GM12874 (cell line): ENCODE results near the gene NR4A2.

Experiments used
- TF ChIP-seq, protein P1 (sequence below): IDR thresholded peaks from 2 replicates; pipeline ENCODE4 v1.5.1; 2011; ENCODE audit warnings: low read depth, mild to moderate bottlenecking, control low read depth, low read length, moderate library complexity; ENCODE audit not compliant: insufficient read depth

NR4A2 gene

DNA sequence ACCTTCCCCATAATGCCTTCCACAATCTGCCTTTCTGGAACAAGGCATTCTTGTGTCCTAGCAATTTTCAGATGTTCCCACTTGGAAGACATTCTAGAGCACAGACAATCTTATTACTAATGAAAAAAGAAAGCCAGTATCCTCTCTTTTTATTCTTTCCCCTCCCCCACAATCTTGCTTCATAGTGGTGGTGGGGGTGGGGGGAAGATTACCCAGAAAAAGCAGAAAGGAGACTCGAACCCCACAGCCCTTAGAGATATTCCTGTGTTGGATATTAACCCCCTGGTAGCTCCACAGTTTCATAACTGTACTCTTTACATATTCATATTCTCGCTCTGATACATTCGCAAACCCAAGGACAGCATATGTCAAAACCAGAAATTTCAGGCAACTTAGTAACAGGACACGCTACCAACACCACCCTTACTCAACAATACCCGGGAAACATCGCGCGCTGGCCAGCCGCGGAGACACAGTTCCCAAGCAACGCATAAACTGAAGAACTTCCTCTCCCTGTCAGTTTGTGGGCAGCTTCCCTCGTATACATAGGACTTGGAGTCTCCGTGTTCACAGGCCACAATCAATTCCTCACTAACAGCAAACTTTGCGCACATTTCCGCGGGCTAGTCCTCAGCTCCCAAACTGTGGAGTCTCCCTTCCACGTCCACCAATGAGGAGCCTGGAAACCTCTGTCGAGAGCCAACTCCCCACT, 793 bp downstream of the NR4A2 start:
- TF ChIP-seq, protein P1, sequence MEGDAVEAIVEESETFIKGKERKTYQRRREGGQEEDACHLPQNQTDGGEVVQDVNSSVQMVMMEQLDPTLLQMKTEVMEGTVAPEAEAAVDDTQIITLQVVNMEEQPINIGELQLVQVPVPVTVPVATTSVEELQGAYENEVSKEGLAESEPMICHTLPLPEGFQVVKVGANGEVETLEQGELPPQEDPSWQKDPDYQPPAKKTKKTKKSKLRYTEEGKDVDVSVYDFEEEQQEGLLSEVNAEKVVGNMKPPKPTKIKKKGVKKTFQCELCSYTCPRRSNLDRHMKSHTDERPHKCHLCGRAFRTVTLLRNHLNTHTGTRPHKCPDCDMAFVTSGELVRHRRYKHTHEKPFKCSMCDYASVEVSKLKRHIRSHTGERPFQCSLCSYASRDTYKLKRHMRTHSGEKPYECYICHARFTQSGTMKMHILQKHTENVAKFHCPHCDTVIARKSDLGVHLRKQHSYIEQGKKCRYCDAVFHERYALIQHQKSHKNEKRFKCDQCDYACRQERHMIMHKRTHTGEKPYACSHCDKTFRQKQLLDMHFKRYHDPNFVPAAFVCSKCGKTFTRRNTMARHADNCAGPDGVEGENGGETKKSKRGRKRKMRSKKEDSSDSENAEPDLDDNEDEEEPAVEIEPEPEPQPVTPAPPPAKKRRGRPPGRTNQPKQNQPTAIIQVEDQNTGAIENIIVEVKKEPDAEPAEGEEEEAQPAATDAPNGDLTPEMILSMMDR = no peak

GRCh38 chr2:156329927-156330726, 2.4 kb downstream of the NR4A2 start:
- TF ChIP-seq, protein P1 = no peak

DNA sequence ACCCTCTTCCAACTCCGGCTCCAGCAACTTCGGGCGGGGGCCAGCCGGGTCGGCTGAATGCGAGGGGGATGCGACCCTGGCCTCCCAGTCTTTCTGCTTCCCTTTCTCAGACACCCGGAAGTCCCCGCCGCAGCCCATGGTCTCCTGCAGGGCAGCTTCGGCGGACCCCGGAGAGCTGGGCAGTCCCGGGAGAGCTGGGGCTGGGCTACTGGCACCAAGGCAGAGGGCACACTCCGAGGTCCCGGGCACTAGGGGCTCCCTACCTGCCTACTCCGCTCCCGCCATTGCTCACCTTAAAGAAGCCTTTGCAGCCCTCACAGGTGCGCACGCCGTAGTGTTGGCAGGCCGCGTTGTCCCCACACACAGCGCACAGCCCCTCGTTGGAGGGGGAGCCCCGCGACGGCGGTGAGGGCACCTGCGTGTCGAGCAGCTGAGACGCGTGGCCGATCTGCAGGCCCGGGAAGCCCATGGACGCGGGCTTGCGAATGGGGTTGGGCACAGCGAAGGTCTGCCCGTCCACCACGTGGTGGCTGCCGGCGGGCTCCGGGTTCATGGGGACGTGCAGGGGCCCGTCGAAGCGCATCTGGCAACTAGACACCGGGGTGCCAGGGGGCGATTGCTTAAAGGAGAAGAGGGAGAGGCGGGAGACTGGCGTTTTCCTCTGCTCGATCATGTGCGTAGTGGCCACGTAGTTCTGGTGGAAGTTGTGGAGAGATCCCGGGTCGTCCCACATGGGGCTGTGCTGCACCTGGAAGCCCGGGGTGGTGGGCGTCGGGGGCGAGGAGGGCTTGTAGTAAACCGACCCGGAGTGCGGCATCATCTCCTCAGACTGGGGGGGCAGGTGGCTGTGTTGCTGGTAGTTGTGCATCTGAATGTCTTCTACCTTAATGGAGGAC, 3.2 kb downstream of the NR4A2 start:
- TF ChIP-seq, protein P1 = no peak

DNA sequence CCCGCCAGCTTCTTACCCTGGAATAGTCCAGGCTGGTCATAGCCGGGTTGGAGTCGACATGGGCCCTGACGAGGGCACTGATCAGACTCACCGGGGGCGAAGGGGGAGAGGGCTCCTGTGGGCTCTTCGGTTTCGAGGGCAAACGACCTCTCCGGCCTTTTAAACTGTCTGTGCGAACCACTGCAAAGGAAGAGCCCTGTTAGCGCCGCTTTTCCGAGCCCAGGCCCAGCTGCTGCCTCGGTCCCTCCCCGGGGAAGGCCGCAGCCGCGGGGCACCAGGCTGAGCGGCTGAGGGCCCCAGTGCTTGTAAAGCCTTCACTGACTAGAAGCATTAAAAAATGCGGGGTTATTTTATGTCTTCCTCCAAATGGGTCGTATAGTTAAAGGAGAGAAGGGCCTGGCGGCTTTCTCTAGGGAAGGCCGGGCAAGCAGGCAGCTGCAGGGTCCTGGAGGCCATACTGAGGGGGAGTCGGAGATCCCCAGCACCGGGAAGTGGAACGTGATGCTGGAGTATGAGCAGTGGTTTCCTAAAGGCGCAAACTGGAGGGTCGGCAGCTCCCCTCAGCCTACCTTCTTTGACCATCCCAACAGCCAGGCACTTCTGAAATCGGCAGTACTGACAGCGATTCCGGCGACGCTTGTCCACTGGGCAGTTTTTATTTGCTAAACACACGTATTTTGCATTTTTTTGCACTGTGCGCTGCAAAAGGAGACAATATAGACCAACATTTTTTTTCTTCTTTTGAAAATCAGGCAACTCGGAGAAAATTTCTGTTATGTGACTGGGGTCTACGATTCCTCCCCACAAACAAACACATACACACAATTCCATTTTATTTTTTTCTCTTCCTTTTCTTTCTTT, 4.5 kb downstream of the NR4A2 start:
- TF ChIP-seq, protein P1 = no peak

- TF ChIP-seq, protein P1 = no peak
Observed at GRCh38 chr2:156326526-156327095, 5.9 kb downstream of the NR4A2 start.

DNA sequence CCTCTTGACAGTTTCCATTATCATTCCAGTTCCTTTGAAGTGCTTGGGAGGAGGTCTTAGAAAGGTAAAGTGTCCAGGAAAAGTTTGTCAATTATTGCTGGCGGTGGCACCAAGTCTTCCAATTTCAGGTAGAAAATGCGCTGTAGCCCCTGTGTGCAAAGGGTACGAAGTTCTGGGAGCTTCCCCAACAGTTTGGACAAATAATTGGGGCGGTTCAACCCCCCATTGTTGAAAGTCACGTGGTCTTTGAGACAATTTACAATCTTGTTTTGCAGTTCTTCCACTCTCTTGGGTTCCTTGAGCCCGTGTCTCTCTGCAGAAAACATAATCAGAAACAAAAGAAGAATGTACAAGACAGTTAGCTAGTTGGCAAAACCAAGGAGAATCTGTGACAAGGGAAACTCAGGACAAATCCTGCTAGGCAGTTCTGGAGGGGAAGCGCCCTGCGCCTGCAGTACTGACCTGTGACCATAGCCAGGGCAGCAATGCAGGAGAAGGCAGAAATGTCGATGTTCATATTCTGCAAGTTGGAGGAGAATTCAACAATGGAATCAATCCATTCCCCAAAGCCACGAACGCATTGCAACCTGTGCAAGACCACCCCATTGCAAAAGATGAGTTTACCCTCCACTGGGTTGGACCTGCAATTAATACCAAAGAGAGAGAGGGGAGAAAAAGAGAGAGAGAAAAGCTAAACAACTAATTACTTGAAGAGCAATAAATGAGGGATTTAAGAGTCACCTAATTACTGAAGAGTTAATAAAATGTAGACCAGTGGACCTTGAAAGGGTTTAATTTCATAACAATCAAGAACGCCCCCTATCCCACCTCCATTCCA, 6.6 kb downstream of the NR4A2 start:
- TF ChIP-seq, protein P1 = no peak
